HG02885 (cell line): ENCODE results near the gene SGMS1.
"Not testable (repeated sequence)": the region's sequence is repeated elsewhere in the genome, so short reads cannot be mapped to it uniquely, and the experiment has no call there.

ENCODE experiments used
- ATAC-seq: cut with Tn5 transposase; IDR thresholded peaks from one replicate; pipeline ENCODE4 v1.9.1; 2021; ENCODE audit warnings: mild to moderate bottlenecking; ENCODE audit not compliant: unreplicated experiment, poor library complexity

Gene SGMS1

GRCh38 chr10:50293513-50294313 is 330.0 kb downstream of the SGMS1 start:
- no peak for ATAC-seq

- ATAC-seq = no peak
These were observed 332.4 kb downstream of the SGMS1 start for GRCh38 chr10:50291261-50291850.

GRCh38 chr10:50289196-50289595 is 334.6 kb downstream of the SGMS1 start:
- no peak for ATAC-seq

- ATAC-seq = no peak
These were observed 336.6 kb downstream of the SGMS1 start for GRCh38 chr10:50286996-50287803.

GRCh38 chr10:50286517-50286916 is 337.2 kb downstream of the SGMS1 start:
- no peak for ATAC-seq

GRCh38 chr10:50281967-50282522 is 341.7 kb downstream of the SGMS1 start:
- no peak for ATAC-seq

GRCh38 chr10:50281210-50281966 is 342.4 kb downstream of the SGMS1 start:
- ATAC-seq = no peak

GRCh38 chr10:50280049-50280841 is 343.5 kb downstream of the SGMS1 start:
- no peak for ATAC-seq

GRCh38 chr10:50279489-50279888 is 344.3 kb downstream of the SGMS1 start:
- no peak for ATAC-seq

- peak; percentile 81 for ATAC-seq
These were observed 348.0 kb downstream of the SGMS1 start for GRCh38 chr10:50275650-50276235.

GRCh38 chr10:50272531-50272930 is 351.2 kb downstream of the SGMS1 start:
- ATAC-seq = no peak

GRCh38 chr10:50271564-50272250 is 352.0 kb downstream of the SGMS1 start:
- no peak for ATAC-seq

GRCh38 chr10:50267877-50268276 is 355.9 kb downstream of the SGMS1 start:
- not testable (repeated sequence) for ATAC-seq

GRCh38 chr10:50262625-50263024 is 361.1 kb downstream of the SGMS1 start:
- ATAC-seq = not testable (repeated sequence)

GRCh38 chr10:50260791-50261281 is 362.9 kb downstream of the SGMS1 start:
- ATAC-seq = peak; percentile 99
